Keratinocyte (primary cell): Measurements from ENCODE around the gene SUPT20HL2. TPM values are rescaled to one million over a fixed set of nuclear protein-coding genes. Genes with fewer than 3 reads are reported as not detected.
"Not testable (repeated sequence)": the region's sequence is repeated elsewhere in the genome, so short reads cannot be mapped to it uniquely, and the experiment has no call there.

Experiments
- DNase-seq: peaks from one replicate; pipeline ENCODE4 v3.0.0-alpha.2; 2011; ENCODE audit warnings: low read depth, missing footprints, low spot score
- FAIRE-seq: peaks from 2 replicates; lab custom pipeline; 2011; peaks lifted over from hg19 to GRCh38; lab: Jason Lieb, UNC
- H2AFZ ChIP-seq: 2 replicates; pipeline ENCODE4 v1.6.0; 2012; ENCODE audit warnings: low read length, control low read depth, inconsistent platforms; ENCODE audit not compliant: control insufficient read depth
- H3K27ac ChIP-seq: 2 replicates; pipeline ENCODE4 v1.5.1; 2011; ENCODE audit warnings: low read length; ENCODE audit not compliant: control insufficient read depth, insufficient read depth
- H3K27me3 ChIP-seq: 3 replicates; pipeline ENCODE4 v1.6.0; 2011; ENCODE audit warnings: low read length; ENCODE audit not compliant: control insufficient read depth, insufficient read depth; ENCODE audit errors: extremely low read depth
- H3K36me3 ChIP-seq, 2 experiments: 2 replicates in 1 of 2; 3 replicates in 1 of 2; pipeline ENCODE4 v1.5.1; 2011; ENCODE audit warnings: low read length in 2 of 2, mild to moderate bottlenecking in 1 of 2; ENCODE audit not compliant: control insufficient read depth in 2 of 2, insufficient read depth in 2 of 2; ENCODE audit errors: extremely low read depth in 1 of 2
- H3K4me1 ChIP-seq: 3 replicates; pipeline ENCODE4 v1.5.1; 2011; ENCODE audit warnings: low read length; ENCODE audit not compliant: control insufficient read depth, insufficient read depth; ENCODE audit errors: extremely low read depth
- H3K4me2 ChIP-seq: 3 replicates; pipeline ENCODE4 v1.6.0; 2011; ENCODE audit warnings: low read depth, low read length; ENCODE audit not compliant: control insufficient read depth, insufficient read depth; ENCODE audit errors: extremely low read depth
- H3K4me3 ChIP-seq, 3 experiments: fragments of 200-600 bp in 1 of 3; sonication (generic) in 1 of 3; 2 replicates in 2 of 3; 3 replicates in 1 of 3; pipeline ENCODE4 v1.5.1; 2011 to 2016; ENCODE audit warnings: low read length in 3 of 3, mild to moderate bottlenecking in 3 of 3, control low read depth in 2 of 3, inconsistent platforms in 1 of 3, low read depth in 1 of 3, mixed read lengths in 1 of 3, mixed run types in 1 of 3, moderate library complexity in 1 of 3; ENCODE audit not compliant: control insufficient read depth in 2 of 3, insufficient read depth in 2 of 3; ENCODE audit errors: extremely low read depth in 1 of 3
- H3K79me2 ChIP-seq: 2 replicates; pipeline ENCODE4 v1.6.0; 2012; ENCODE audit warnings: low read length; ENCODE audit not compliant: control insufficient read depth, insufficient read depth
- H3K9ac ChIP-seq: 3 replicates; pipeline ENCODE4 v1.6.0; 2011; ENCODE audit warnings: low read length; ENCODE audit not compliant: control insufficient read depth, insufficient read depth; ENCODE audit errors: extremely low read depth
- H3K9me1 ChIP-seq: 3 replicates; pipeline ENCODE4 v1.6.0; 2011; ENCODE audit warnings: low read length; ENCODE audit not compliant: control insufficient read depth, insufficient read depth; ENCODE audit errors: extremely low read depth
- H3K9me3 ChIP-seq: 2 replicates; pipeline ENCODE4 v1.5.1; 2012; ENCODE audit warnings: low read depth, low read length; ENCODE audit not compliant: control insufficient read depth
- H4K20me1 ChIP-seq: 3 replicates; pipeline ENCODE4 v1.6.0; 2011; ENCODE audit warnings: low read length; ENCODE audit not compliant: control insufficient read depth, insufficient read depth; ENCODE audit errors: extremely low read depth
- EZH2 ChIP-seq: IDR thresholded peaks from one replicate; pipeline ENCODE4 v1.6.1; 2012; ENCODE audit warnings: inconsistent platforms, mild to moderate bottlenecking, low read length, moderate library complexity
- dilution Hi-C: fragments of 300-500 bp; cut with MboI; formaldehyde crosslinking; loops from one replicate; pipeline ENCODE4 v1.7.0; 2020; ENCODE audit warnings: low sequenced_read_pairs; ENCODE audit not compliant: extremely low pct_ligation_motif_present
- polyA plus RNA-seq, 5 experiments: library from polyadenylated mRNA; depleted of rRNA in 3 of 5; stranded (reverse) in 3 of 5; stranded (forward) in 1 of 5; unstranded in 1 of 5; fragments of >200 nt; gene quantifications; 1 replicate in 1 of 5; 2 replicates in 3 of 5; 3 replicates in 1 of 5; pipeline versions ENCODE4 v1.2.1 to v1.2.3, GENCODE V29; 2011 to 2012; ENCODE audit warnings: missing spikeins in 2 of 5, low read depth in 1 of 5, low replicate concordance in 1 of 5
- TF ChIP-seq, protein P1 (sequence below), 3 experiments: IDR thresholded peaks in 1 of 3; conservative IDR thresholded peaks in 1 of 3; optimal IDR thresholded peaks in 1 of 3; 2 replicates in 2 of 3; 3 replicates in 1 of 3; pipeline versions ENCODE3 to v1.5.1; 2011; ENCODE audit warnings: low read length in 3 of 3, mild to moderate bottlenecking in 3 of 3, moderate library complexity in 2 of 3, control low read depth in 1 of 3, inconsistent platforms in 1 of 3; ENCODE audit not compliant: insufficient read depth in 2 of 3; ENCODE audit errors: extremely low read depth in 1 of 3

Gene SUPT20HL2
- polyA plus RNA-seq, 1 donor (not counting 4 experiments of a cell fraction or from before 2014, with no cell fraction given) = not detected

DNA sequence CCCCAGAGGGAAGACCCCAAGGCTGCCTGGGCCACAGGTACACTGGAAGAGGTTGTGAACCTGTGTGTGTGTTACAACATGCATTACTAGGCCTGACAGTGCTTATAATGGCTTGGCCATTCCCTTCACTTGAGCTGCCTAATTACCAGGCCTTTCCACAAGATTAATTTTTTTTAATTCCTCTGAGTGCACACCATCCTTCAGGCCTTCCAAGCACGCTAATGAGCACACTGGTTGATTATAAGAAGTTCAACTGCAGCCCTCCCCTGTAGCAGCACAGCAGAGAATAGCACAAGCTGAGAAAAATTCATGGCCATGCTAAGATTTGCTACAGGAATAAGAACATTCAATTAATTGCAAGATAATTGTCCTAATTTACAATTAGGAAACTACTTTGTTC, 2.2 kb upstream of the SUPT20HL2 start:
- Histone ChIP-seq H3K79me2 (no peaks in the 10 kb centered on the region), H3K4me2 (no peak overlapping the region), H3K27ac (no peak overlapping the region), H3K36me3 (no peaks in the 10 kb centered on the region), H3K9me3 (no peaks in the 10 kb centered on the region), H3K9me1 (no peaks in the 10 kb centered on the region), H4K20me1 (no peaks in the 10 kb centered on the region), H3K9ac (no peak overlapping the region), H3K4me1 (no peaks in the 10 kb centered on the region), H2AFZ (no peak overlapping the region), H3K27me3 (peaks cover 3% of the 10 kb centered on the region), H3K4me3 (no peak overlapping the region)
- dilution Hi-C loops = no loop called here
- TF ChIP-seq, protein P1, sequence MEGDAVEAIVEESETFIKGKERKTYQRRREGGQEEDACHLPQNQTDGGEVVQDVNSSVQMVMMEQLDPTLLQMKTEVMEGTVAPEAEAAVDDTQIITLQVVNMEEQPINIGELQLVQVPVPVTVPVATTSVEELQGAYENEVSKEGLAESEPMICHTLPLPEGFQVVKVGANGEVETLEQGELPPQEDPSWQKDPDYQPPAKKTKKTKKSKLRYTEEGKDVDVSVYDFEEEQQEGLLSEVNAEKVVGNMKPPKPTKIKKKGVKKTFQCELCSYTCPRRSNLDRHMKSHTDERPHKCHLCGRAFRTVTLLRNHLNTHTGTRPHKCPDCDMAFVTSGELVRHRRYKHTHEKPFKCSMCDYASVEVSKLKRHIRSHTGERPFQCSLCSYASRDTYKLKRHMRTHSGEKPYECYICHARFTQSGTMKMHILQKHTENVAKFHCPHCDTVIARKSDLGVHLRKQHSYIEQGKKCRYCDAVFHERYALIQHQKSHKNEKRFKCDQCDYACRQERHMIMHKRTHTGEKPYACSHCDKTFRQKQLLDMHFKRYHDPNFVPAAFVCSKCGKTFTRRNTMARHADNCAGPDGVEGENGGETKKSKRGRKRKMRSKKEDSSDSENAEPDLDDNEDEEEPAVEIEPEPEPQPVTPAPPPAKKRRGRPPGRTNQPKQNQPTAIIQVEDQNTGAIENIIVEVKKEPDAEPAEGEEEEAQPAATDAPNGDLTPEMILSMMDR (optimal IDR thresholded peaks at IDR 0.05 in 1 of 3, IDR thresholded peaks at IDR 0.05 in 1 of 3, conservative IDR thresholded peaks at IDR 0.05 in 1 of 3; ENCODE audit: extremely low read depth in 1 of 3, insufficient read depth in 2 of 3, low read length in 3 of 3) = no peak
- TF ChIP-seq EZH2 = no peak
- FAIRE-seq (no peak), DNase-seq (no peak)

GRCh38 chrX:24312249-24312607, 1.6 kb downstream of the SUPT20HL2 start:
- FAIRE-seq, dilution Hi-C loops: not testable (repeated sequence)

DNA sequence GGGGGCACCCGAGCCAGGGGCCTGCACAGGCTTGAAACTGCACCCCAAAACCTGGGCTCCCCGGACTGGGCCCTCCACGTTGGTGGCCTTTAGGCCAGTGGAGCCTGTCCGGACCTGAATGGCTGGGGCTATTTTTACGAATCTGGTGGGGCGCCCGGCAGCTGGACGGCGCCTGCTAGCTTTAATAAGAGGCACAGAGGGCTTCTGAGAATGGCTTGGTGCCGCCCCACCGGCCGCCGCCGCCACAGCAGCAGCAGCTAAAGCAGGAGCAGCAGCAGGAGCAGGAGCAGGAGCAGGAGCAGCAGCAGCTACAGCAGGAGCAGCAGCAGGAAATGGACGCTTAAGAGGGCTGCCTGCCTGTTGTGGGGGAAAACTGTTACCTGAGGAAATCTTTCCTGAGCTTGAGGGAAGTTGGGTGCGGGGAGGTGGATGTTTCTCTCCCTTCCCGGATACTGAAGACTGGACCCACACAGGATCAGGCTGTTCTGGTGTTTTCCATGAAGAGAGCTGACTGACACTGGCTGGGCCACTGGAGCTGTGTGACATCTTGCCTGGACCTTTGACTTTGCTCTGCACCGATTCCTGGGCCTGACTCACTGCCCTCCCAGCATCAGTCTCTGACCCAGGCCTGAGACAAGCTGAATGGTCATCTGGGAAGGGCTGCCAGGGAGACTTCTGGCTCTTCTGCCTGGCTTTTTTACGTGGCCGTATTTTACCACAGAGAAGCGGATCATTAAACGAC, 2.2 kb downstream of the SUPT20HL2 start:
- H3K36me3 ChIP-seq, FAIRE-seq, H3K27me3 ChIP-seq, H3K9me3 ChIP-seq, DNase-seq, H2AFZ ChIP-seq, H3K4me1 ChIP-seq, H4K20me1 ChIP-seq, H3K4me3 ChIP-seq, dilution Hi-C loops, H3K79me2 ChIP-seq, H3K27ac ChIP-seq, H3K9ac ChIP-seq, H3K4me2 ChIP-seq, H3K9me1 ChIP-seq: not testable (repeated sequence)

More at GRCh38 chrX:24312249-24312607, 1.6 kb downstream of the SUPT20HL2 start:
- H3K9ac ChIP-seq, H3K4me3 ChIP-seq, H3K9me3 ChIP-seq, H4K20me1 ChIP-seq, DNase-seq, H3K4me1 ChIP-seq, H3K9me1 ChIP-seq, H3K79me2 ChIP-seq, H3K4me2 ChIP-seq, H3K36me3 ChIP-seq, H3K27me3 ChIP-seq, H3K27ac ChIP-seq, H2AFZ ChIP-seq: not testable (repeated sequence)

- H3K9ac ChIP-seq, H3K36me3 ChIP-seq, H3K27me3 ChIP-seq, dilution Hi-C loops, H3K9me1 ChIP-seq, H3K4me1 ChIP-seq, H4K20me1 ChIP-seq, H3K4me3 ChIP-seq, H3K4me2 ChIP-seq, DNase-seq, H3K27ac ChIP-seq, H3K9me3 ChIP-seq, H2AFZ ChIP-seq, FAIRE-seq, H3K79me2 ChIP-seq: not testable (repeated sequence)
Measured at GRCh38 chrX:24310916-24311315, 3.0 kb downstream of the SUPT20HL2 start.
